ENCODE measurements around the gene CD300LG.

DNA sequence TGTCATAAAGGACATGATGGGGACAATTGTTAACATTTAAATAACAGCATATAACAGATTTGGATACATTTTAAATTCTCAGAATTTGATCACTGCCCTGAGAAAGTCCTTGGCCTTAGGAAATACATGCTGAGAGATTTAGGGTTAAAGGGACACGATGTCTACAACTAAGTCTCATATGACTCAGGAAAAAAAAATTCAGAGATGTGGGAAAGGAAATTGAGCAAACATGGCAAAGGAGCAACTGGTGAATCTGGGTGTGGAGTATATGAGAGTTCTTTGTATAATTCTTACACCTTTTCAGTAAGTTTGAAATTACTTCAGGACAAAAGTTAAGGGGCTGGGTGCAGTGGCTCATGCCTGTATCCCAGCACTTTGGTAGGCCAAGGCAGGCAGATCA lies 32.3 kb upstream of the CD300LG start:
- TF ChIP-seq EZH2 (IDR thresholded peaks at IDR 0.05; ENCODE audit: low read depth, unreplicated experiment) (no peak), POLR2AphosphoS5 (IDR thresholded peaks at IDR 0.05; ENCODE audit: low read depth) (no peak), NANOG (IDR thresholded peaks at IDR 0.05; ENCODE audit: borderline replicate concordance) (no peak), EZH2phosphoT487 (IDR thresholded peaks at IDR 0.05; ENCODE audit: unreplicated experiment) (no peak), CREB1 (CRISPR knock-in tag; IDR thresholded peaks at IDR 0.05; ENCODE audit: low read depth) (no peak)
- TF ChIP-seq, protein P1, sequence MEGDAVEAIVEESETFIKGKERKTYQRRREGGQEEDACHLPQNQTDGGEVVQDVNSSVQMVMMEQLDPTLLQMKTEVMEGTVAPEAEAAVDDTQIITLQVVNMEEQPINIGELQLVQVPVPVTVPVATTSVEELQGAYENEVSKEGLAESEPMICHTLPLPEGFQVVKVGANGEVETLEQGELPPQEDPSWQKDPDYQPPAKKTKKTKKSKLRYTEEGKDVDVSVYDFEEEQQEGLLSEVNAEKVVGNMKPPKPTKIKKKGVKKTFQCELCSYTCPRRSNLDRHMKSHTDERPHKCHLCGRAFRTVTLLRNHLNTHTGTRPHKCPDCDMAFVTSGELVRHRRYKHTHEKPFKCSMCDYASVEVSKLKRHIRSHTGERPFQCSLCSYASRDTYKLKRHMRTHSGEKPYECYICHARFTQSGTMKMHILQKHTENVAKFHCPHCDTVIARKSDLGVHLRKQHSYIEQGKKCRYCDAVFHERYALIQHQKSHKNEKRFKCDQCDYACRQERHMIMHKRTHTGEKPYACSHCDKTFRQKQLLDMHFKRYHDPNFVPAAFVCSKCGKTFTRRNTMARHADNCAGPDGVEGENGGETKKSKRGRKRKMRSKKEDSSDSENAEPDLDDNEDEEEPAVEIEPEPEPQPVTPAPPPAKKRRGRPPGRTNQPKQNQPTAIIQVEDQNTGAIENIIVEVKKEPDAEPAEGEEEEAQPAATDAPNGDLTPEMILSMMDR (conservative IDR thresholded peaks at IDR 0.05; ENCODE audit: low read depth in 2 of 2), result no peak
- TF ChIP-seq, protein P2, sequence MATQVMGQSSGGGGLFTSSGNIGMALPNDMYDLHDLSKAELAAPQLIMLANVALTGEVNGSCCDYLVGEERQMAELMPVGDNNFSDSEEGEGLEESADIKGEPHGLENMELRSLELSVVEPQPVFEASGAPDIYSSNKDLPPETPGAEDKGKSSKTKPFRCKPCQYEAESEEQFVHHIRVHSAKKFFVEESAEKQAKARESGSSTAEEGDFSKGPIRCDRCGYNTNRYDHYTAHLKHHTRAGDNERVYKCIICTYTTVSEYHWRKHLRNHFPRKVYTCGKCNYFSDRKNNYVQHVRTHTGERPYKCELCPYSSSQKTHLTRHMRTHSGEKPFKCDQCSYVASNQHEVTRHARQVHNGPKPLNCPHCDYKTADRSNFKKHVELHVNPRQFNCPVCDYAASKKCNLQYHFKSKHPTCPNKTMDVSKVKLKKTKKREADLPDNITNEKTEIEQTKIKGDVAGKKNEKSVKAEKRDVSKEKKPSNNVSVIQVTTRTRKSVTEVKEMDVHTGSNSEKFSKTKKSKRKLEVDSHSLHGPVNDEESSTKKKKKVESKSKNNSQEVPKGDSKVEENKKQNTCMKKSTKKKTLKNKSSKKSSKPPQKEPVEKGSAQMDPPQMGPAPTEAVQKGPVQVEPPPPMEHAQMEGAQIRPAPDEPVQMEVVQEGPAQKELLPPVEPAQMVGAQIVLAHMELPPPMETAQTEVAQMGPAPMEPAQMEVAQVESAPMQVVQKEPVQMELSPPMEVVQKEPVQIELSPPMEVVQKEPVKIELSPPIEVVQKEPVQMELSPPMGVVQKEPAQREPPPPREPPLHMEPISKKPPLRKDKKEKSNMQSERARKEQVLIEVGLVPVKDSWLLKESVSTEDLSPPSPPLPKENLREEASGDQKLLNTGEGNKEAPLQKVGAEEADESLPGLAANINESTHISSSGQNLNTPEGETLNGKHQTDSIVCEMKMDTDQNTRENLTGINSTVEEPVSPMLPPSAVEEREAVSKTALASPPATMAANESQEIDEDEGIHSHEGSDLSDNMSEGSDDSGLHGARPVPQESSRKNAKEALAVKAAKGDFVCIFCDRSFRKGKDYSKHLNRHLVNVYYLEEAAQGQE (IDR thresholded peaks at IDR 0.05; ENCODE audit: unreplicated experiment), result no peak

All from GM23338 (cell line).